ENCODE data around the gene FBXL17.

DNA sequence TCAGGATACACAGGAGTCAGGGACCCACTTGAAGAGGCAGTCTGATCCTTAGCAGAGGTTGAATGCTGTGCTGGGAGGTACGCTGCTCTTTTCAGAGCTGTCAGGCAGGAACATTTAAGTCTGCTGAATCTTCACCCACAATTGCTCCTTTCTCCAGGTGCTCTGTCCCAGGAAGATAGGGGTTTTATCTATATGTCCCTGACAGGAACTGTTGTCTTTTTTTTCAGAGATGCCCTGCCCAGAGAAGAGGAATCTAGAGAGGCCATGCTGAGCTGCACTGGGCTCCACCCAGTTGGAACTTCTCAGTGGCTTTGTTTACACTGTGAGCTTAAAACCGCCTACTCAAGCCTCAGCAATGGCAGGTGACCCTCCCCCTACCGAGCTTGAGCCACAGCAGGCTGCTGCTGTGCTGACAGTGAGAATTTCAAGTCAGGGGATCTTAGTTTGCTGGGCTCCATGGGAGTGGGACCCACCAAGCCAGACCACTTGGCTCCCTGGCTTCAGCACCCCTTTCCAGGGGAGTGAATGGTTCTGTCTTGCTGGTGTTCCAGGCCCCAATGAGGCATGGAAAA lies 169.0 kb downstream of the FBXL17 start:
- TF ChIP-seq, protein P1, sequence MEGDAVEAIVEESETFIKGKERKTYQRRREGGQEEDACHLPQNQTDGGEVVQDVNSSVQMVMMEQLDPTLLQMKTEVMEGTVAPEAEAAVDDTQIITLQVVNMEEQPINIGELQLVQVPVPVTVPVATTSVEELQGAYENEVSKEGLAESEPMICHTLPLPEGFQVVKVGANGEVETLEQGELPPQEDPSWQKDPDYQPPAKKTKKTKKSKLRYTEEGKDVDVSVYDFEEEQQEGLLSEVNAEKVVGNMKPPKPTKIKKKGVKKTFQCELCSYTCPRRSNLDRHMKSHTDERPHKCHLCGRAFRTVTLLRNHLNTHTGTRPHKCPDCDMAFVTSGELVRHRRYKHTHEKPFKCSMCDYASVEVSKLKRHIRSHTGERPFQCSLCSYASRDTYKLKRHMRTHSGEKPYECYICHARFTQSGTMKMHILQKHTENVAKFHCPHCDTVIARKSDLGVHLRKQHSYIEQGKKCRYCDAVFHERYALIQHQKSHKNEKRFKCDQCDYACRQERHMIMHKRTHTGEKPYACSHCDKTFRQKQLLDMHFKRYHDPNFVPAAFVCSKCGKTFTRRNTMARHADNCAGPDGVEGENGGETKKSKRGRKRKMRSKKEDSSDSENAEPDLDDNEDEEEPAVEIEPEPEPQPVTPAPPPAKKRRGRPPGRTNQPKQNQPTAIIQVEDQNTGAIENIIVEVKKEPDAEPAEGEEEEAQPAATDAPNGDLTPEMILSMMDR (conservative IDR thresholded peaks at IDR 0.05; ENCODE audit: low read depth, low read length): no peak
- no peak for TF ChIP-seq EZH2 (IDR thresholded peaks at IDR 0.05; ENCODE audit: low read length, unreplicated experiment)
